GM12864 (cell line): ENCODE data around the gene SLBP.

Source experiments
- DNase-seq: peaks from one replicate; pipeline ENCODE4 v3.0.0-alpha.2; 2011; ENCODE audit warnings: low read depth
- H3K4me3 ChIP-seq: 2 replicates; pipeline ENCODE4 v1.5.1; 2011; ENCODE audit warnings: mild to moderate bottlenecking, low read depth, low read length, control low read depth
- CTCF ChIP-seq: IDR thresholded peaks from 2 replicates; pipeline ENCODE4 v1.5.1; 2011; ENCODE audit warnings: low read depth, mild to moderate bottlenecking, moderate library complexity, low read length, control low read depth, inconsistent platforms; ENCODE audit errors: missing control alignments

Gene SLBP

DNA sequence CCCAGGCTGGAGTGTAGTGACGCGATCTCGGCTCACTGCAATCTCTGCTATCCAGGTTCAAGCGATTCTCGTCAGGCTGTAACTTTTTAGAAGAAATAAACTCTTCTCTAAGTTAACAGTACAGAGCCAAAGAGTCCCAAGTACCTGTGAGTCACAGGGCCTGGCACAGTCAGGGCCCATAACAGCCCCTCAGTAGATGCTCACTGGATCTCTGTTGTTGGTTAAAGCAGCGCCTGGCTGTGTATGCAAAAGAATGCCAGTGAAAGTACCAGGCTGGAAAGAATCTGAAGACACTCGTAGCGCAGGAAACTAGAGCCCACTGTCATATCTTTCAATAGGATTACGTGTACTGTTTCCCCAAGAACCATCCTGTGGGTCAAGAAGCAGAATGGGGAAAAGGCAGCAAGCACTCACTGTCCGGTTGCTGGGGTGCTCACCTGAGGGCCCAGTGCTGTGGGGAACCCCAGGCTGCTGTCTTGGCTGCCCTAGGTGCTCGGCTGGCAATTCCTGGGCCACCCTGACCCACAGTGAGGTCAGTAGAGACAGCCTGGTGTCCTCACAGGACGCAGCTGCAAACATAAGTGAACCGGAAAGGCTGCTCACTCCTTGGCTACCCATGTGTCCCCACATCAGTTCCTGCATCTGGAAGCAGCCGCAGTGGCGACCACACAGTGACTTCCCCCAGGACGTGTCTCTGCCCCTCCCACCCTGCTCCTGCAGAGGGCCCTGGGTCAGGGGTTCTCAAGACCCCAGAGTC, 3.1 kb upstream of the SLBP start:
- TF ChIP-seq CTCF, result no peak
- peak overlapping the region; percentile 95 for H3K4me3 ChIP-seq
- no peak for DNase-seq

- TF ChIP-seq CTCF, result no peak
- peak overlapping the region; percentile 95 for H3K4me3 ChIP-seq
- no peak for DNase-seq
Observed at GRCh38 chr4:1714303-1715001, 2.3 kb upstream of the SLBP start.

DNA sequence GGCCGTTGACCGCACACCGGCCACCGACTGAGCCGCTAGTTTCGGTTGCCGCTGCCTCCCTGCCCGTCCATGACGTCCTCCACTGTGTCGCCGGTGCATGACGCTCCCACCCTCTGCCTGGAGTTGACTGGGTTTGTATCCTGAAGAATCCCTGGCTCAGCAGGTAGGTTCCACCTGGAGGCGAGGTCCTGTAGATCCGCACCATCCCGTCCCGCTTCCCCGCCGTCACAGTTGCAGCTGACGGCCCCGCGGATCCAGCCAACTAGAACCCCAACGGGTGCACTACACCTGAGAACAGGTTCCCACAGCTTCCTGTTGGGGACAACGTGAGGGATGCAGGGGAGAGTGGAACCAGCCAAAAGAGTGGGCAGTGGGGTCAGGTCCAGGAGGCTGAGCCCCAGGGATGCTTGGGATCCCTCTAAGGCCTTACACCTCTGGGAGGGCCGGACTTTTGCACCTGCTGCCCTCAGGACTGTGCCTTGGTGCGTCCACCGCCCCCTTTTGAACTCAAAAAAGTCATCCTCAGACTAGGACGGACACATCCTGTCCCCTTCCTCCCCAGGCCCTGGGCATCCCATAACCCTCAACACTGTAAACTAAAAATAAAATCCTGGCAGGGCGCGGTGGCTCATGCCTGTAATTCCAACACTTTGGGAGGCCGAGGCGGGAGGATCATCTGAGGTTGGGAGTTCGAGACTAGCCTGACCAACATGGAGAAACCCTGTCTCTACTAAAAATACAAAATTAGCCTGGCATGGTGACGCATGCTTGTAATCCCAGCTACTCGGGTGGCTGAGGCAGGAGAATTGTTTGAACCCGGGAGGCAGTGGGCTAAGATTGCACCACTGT, 1.1 kb upstream of the SLBP start:
- peak overlapping the region; percentile 95 for H3K4me3 ChIP-seq
- DNase-seq, result no peak
- TF ChIP-seq CTCF, result no peak

GRCh38 chr4:1711571-1712215, 426 bp downstream of the SLBP start:
- TF ChIP-seq CTCF, result no peak
- peak overlapping the region; percentile 95 for H3K4me3 ChIP-seq
- no peak for DNase-seq

GRCh38 chr4:1711055-1711570, 1.0 kb downstream of the SLBP start:
- peak overlapping the region; percentile 95 for H3K4me3 ChIP-seq
- TF ChIP-seq CTCF, result no peak
- no peak for DNase-seq

DNA sequence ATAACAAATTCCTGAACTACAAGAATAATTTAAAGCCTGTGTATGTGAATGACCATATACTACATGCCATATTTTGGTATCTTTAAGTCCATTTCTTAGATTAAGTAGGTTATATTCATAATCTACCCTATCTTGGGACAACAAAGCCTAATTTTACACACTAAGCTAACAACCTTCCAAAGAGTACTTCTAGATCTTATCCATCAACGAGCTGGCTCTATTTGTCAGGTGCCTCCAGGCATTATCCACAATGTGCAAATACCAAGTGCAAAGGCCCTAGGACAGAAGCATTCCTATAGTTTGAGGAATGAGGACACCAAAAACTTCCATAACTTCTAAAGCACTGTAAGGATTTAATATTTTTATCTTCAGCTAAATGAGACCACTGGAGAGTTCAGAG, 3.5 kb downstream of the SLBP start:
- no peak for DNase-seq
- no peak for TF ChIP-seq CTCF
- no peak overlapping the region for H3K4me3 ChIP-seq
